Endothelial cell of umbilical vein (primary cell): ENCODE data around the gene COQ9. TPM values are rescaled to one million over a fixed set of nuclear protein-coding genes. Genes with fewer than 3 reads are reported as not detected.

Experiments used
- BruUV-seq: library from RNA; stranded (reverse); fragments of 400-500 nt; replicated peaks from 2 replicates; lab custom pipeline; 2021; lab: Mats Ljungman, UMichigan
- CTCF ChIA-PET: fragments of 300-600, 350-600 bp; sonication (Branson Sonifier 250); formaldehyde crosslinking; loops from one replicate; lab custom pipeline; 2021; ENCODE audit warnings: antibody characterized with exemption, inconsistent platforms; lab: Charles Lee
- POLR2A ChIA-PET: fragments of 300-600, 350-600 bp; sonication (Branson Sonifier 250); formaldehyde crosslinking; loops from one replicate; lab custom pipeline; 2021; ENCODE audit warnings: antibody characterized with exemption, inconsistent platforms; lab: Charles Lee
- DNase-seq: peaks from one replicate; pipeline ENCODE4 v3.0.0-alpha.2; 2011; ENCODE audit warnings: low read depth, low spot score
- FAIRE-seq: peaks from 2 replicates; lab custom pipeline; 2011; peaks lifted over from hg19 to GRCh38; lab: Jason Lieb, UNC
- H2AFZ ChIP-seq: 2 replicates; pipeline ENCODE4 v1.6.0; 2012; ENCODE audit warnings: low read depth, low read length, control low read depth, inconsistent platforms
- H3K27ac ChIP-seq: 2 replicates; pipeline ENCODE4 v1.5.1; 2011; ENCODE audit warnings: low read depth, mild to moderate bottlenecking, control low read depth, low read length, moderate library complexity; ENCODE audit not compliant: insufficient read depth
- H3K27me3 ChIP-seq, 2 experiments: 2 replicates each; pipeline versions ENCODE4 v1.6.0 to v1.6.1; 2011; ENCODE audit warnings: low read length in 2 of 2, mixed read lengths in 1 of 2; ENCODE audit not compliant: control insufficient read depth in 2 of 2, insufficient read depth in 2 of 2
- H3K36me3 ChIP-seq, 2 experiments: 2 replicates in 1 of 2; 3 replicates in 1 of 2; pipeline ENCODE4 v1.5.1; 2011; ENCODE audit warnings: low read length in 2 of 2, mild to moderate bottlenecking in 1 of 2, moderate library complexity in 1 of 2; ENCODE audit not compliant: control insufficient read depth in 2 of 2, insufficient read depth in 2 of 2; ENCODE audit errors: extremely low read depth in 1 of 2
- H3K4me1 ChIP-seq: 3 replicates; pipeline ENCODE4 v1.5.1; 2011; ENCODE audit warnings: mild to moderate bottlenecking, low read length; ENCODE audit not compliant: control insufficient read depth, insufficient read depth; ENCODE audit errors: extremely low read depth
- H3K4me2 ChIP-seq: 2 replicates; pipeline ENCODE4 v1.6.1; 2011; ENCODE audit warnings: low read length, control low read depth, mixed read lengths; ENCODE audit not compliant: insufficient read depth
- H3K4me3 ChIP-seq, 3 experiments: fragments of 200-600 bp in 1 of 3; sonication (generic), shearing (Covaris generic) in 1 of 3; replicated peaks in 1 of 3; 2 replicates each; pipeline ENCODE4 v1.5.1; 2011 to 2016; ENCODE audit warnings: control low read depth in 3 of 3, low read length in 3 of 3, mild to moderate bottlenecking in 2 of 3, inconsistent platforms in 1 of 3, low read depth in 1 of 3, moderate library complexity in 1 of 3; ENCODE audit not compliant: insufficient read depth in 1 of 3
- H3K79me2 ChIP-seq: 2 replicates; pipeline ENCODE4 v1.6.0; 2012; ENCODE audit warnings: low read length, inconsistent platforms; ENCODE audit not compliant: control insufficient read depth, insufficient read depth
- H3K9ac ChIP-seq: replicated peaks from 2 replicates; pipeline ENCODE3; 2011; ENCODE audit warnings: low read length, control low read depth; ENCODE audit not compliant: insufficient read depth; ENCODE audit errors: extremely low read depth
- H3K9me1 ChIP-seq: replicated peaks from 3 replicates; pipeline ENCODE4 v1.6.0; 2011; ENCODE audit warnings: mild to moderate bottlenecking, low read length; ENCODE audit not compliant: control insufficient read depth, insufficient read depth; ENCODE audit errors: extremely low read depth
- H3K9me3 ChIP-seq: replicated peaks from 2 replicates; pipeline ENCODE4 v1.5.1; 2012; ENCODE audit warnings: low read length, inconsistent platforms; ENCODE audit not compliant: control insufficient read depth, insufficient read depth
- H4K20me1 ChIP-seq: replicated peaks from 2 replicates; pipeline ENCODE3; 2011; ENCODE audit warnings: mild to moderate bottlenecking, low read length; ENCODE audit not compliant: control insufficient read depth, insufficient read depth; ENCODE audit errors: extremely low read depth
- EZH2 ChIP-seq: IDR thresholded peaks from 2 replicates; pipeline ENCODE4 v1.6.1; 2012; ENCODE audit warnings: borderline replicate concordance, low read depth, mild to moderate bottlenecking, moderate library complexity, low read length, inconsistent platforms; ENCODE audit not compliant: severe bottlenecking
- FOS ChIP-seq: IDR thresholded peaks from 2 replicates; pipeline ENCODE4 v1.6.1; 2011; ENCODE audit warnings: mild to moderate bottlenecking, low read length, moderate library complexity, borderline replicate concordance; ENCODE audit not compliant: insufficient read depth
- GATA2 ChIP-seq: IDR thresholded peaks from 2 replicates; pipeline ENCODE4 v1.7.0; 2011; ENCODE audit warnings: low read depth, mild to moderate bottlenecking, moderate library complexity, mixed read lengths, low read length; ENCODE audit not compliant: insufficient read length, insufficient read depth
- JUN ChIP-seq: IDR thresholded peaks from 2 replicates; pipeline ENCODE4 v1.6.1; 2011; ENCODE audit warnings: borderline replicate concordance, low read depth; ENCODE audit not compliant: insufficient read length, insufficient read depth
- MAX ChIP-seq: IDR thresholded peaks from 2 replicates; pipeline ENCODE4 v1.6.1; 2011; ENCODE audit not compliant: insufficient read depth, insufficient read length
- MYC ChIP-seq: IDR thresholded peaks from one replicate; pipeline ENCODE4 v1.6.1; 2011; ENCODE audit warnings: mild to moderate bottlenecking, low read depth, low read length
- POLR2A ChIP-seq: IDR thresholded peaks from 2 replicates; pipeline ENCODE4 v1.6.1; 2012; ENCODE audit warnings: low read depth, mild to moderate bottlenecking, control low read depth, low read length
- POLR2AphosphoS5 ChIP-seq: IDR thresholded peaks from 2 replicates; pipeline ENCODE4 v1.6.1; 2012; ENCODE audit warnings: low read depth, mild to moderate bottlenecking, control low read depth, low read length, moderate library complexity; ENCODE audit not compliant: insufficient read depth
- dilution Hi-C: fragments of 300-500 bp; cut with MboI; formaldehyde crosslinking; loops from one replicate; pipeline ENCODE4 v1.15.0; 2019; ENCODE audit warnings: low sequenced_read_pairs; ENCODE audit not compliant: extremely low pct_ligation_motif_present
- intact Hi-C: fragments of 100-400 bp; cut with micrococcal nuclease; formaldehyde crosslinking; loops from one replicate; pipeline ENCODE4 v1.10.0; 2022
- polyA plus RNA-seq, 4 experiments: library from polyadenylated mRNA; depleted of rRNA in 3 of 4; stranded (reverse) in 3 of 4; unstranded in 1 of 4; fragments of >200 nt; gene quantifications; 2 replicates each; pipeline versions ENCODE4 v1.2.1 to v1.2.3, GENCODE V29; 2011 to 2012; ENCODE audit warnings: missing spikeins in 1 of 4
- total RNA-seq: library from RNA; stranded (reverse); gene quantifications from 2 replicates; pipeline ENCODE4 v1.2.3, GENCODE V29; 2021
- TF ChIP-seq, protein P1 (sequence below), 2 donors: IDR thresholded peaks; 1 replicate in 1 of 2; 2 replicates in 1 of 2; pipeline ENCODE4 v1.5.1; 2011; ENCODE audit warnings: low read length in 2 of 2, mild to moderate bottlenecking in 2 of 2, moderate library complexity in 2 of 2, control low read depth in 1 of 2, inconsistent platforms in 1 of 2, low read depth in 1 of 2; ENCODE audit not compliant: insufficient read depth in 1 of 2; ENCODE audit errors: extremely low read depth in 1 of 2

COQ9 gene
- total and polyA plus RNA-seq, 2 donors (not counting 3 experiments of a cell fraction or from before 2014, with no cell fraction given): 42.5 to 78.3 TPM

DNA sequence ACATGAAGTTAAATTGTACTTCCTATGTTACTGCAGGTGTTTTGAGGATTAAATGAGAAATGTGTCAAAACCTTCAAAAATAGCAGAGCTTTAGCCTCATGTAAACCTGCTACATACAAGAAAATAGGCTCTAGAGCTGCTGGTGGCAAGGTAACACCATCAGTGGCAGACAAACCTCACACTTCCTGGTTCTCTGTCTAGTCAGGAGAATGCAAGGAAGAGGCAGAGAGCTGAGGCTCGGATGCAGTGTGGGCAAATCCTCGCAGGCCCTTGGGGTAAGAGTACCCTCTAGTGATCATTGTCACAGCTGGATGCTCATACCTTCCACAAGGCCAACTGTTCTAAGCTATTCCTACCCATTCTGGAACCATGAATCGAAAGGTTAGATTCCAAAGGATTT is 14.3 kb upstream of the COQ9 start:
- POLR2A ChIA-PET: no interaction called here
- no peak overlapping the region for H2AFZ ChIP-seq
- TF ChIP-seq JUN (no peak), EZH2 (no peak), POLR2A (no peak), MYC (no peak), FOS (no peak), MAX (no peak), GATA2 (no peak), POLR2AphosphoS5 (no peak)
- TF ChIP-seq, protein P1, sequence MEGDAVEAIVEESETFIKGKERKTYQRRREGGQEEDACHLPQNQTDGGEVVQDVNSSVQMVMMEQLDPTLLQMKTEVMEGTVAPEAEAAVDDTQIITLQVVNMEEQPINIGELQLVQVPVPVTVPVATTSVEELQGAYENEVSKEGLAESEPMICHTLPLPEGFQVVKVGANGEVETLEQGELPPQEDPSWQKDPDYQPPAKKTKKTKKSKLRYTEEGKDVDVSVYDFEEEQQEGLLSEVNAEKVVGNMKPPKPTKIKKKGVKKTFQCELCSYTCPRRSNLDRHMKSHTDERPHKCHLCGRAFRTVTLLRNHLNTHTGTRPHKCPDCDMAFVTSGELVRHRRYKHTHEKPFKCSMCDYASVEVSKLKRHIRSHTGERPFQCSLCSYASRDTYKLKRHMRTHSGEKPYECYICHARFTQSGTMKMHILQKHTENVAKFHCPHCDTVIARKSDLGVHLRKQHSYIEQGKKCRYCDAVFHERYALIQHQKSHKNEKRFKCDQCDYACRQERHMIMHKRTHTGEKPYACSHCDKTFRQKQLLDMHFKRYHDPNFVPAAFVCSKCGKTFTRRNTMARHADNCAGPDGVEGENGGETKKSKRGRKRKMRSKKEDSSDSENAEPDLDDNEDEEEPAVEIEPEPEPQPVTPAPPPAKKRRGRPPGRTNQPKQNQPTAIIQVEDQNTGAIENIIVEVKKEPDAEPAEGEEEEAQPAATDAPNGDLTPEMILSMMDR (IDR thresholded peaks at IDR 0.05; ENCODE audit: extremely low read depth in 1 of 2, insufficient read depth in 1 of 2, low read depth in 1 of 2, low read length in 2 of 2): no peak

More for the DNA sequence above, 14.3 kb upstream of the COQ9 start:
- CTCF ChIA-PET: interaction anchor here (1.4 to 2.5 kb wide), 3 partner anchors 15 to 133 kb away, joined by 5 to 7 read pairs (median 5); no protein-coding TSS in a partner anchor
- DNase-seq (no peak), FAIRE-seq (no peak)
- Histone ChIP-seq H3K36me3 (peaks cover 22 to 44% of the 10 kb centered on the region in 2 experiments), H3K79me2 (no peaks in the 10 kb centered on the region), H4K20me1 (no peaks in the 10 kb centered on the region), H3K4me3 (no peak overlapping the region), H3K9me1 (no peaks in the 10 kb centered on the region), H3K9ac (no peak overlapping the region), H3K27ac (no peak overlapping the region), H3K27me3 (no peaks in the 10 kb centered on the region), H3K4me2 (no peak overlapping the region), H3K9me3 (no peaks in the 10 kb centered on the region), H3K4me1 (no peaks in the 10 kb centered on the region)
- intact Hi-C loops (no loop called here), dilution Hi-C loops (no loop called here)
- BruUV-seq: no TSS peak
